Measurements from ENCODE around the gene HSPA14.

GRCh38 chr10:14800397-14800796, 37.7 kb upstream of the HSPA14 start:
- TF ChIP-seq CTCF (conservative IDR thresholded peaks at IDR 0.05 in 1 of 2, IDR thresholded peaks at IDR 0.05 in 1 of 2; ENCODE audit: low read depth in 1 of 2, low read length in 2 of 2) = no peak
- TF ChIP-seq EZH2 (IDR thresholded peaks at IDR 0.05; ENCODE audit: low read length, missing control alignments) = no peak
